Fibroblast of peridontal ligament (primary cell): ENCODE results near the gene ZNF580.

Experiments used
- DNase-seq: peaks from one replicate; pipeline ENCODE4 v3.0.0-alpha.2; 2010; ENCODE audit errors: extremely low read depth

The ZNF580 gene

DNA sequence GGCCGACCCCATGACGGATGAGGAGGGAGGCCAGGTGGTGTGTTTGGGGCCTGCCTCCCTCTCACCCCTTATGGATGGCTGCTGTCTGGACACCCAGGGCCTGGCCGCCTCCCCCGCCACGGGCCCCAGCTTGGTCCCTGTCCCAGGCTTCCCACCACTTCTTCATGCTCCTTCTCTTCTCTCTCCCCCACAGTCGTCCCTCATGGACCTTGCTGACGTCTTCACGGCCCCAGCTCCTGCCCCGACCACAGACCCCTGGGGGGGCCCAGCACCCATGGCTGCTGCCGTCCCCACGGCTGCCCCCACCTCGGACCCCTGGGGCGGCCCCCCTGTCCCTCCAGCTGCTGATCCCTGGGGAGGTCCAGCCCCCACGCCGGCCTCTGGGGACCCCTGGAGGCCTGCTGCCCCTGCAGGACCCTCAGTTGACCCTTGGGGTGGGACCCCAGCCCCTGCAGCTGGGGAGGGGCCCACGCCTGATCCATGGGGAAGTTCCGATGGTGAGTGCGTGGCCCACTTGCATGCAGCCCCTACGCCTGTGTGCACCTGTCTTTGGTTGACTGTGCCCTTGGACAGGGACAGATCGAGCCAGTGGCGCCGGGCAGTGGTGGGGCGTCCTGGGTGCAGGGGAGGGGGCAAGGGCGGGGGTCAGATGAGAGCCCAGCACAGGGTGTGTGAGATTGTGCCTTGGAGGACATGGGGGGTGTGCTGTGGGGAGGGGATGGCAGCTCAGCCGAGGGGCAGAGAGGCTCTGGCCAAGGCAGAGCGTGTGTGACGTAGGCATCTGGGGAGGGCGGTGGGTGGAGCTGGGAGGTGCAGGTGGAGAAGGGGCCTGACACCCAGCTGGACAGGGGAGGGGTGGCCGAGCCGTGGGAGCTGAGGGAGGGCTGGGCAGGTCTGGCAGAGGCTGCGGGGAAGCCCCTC, 51.0 kb downstream of the ZNF580 start:
- DNase-seq: no peak

DNA sequence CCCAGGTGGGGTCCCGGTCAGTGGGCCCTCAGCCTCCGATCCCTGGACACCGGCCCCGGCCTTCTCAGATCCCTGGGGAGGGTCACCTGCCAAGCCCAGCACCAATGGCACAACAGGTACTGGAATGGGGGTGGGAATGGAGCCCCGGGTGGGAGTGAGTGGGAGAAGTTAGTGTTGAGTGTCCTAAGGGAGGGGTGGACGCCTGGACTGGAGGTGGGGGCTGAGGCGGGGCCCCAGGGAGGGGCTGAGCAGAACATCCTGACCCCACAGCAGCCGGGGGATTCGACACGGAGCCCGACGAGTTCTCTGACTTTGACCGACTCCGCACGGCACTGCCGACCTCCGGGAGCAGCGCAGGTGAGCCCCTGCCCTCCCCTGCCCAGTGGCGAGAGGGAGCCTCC, 51.9 kb downstream of the ZNF580 start:
- DNase-seq: no peak
